ENCODE data around the gene ASTN2. TPM values are rescaled to one million over a fixed set of nuclear protein-coding genes. Genes with fewer than 3 reads are reported as not detected.

The ASTN2 gene
- polyA plus RNA-seq, 1 experiment, result 6.6 TPM

GRCh38 chr9:117008461-117008860 is 406.4 kb downstream of the ASTN2 start:
- Histone ChIP-seq H3K27me3 (ENCODE audit: control insufficient read depth, insufficient read depth, low read length) (no peaks in the 10 kb centered on the region), H3K27ac (ENCODE audit: low read depth, low read length) (no peak overlapping the region), H3K9me3 (ENCODE audit: control insufficient read depth, insufficient read depth, low read length) (no peaks in the 10 kb centered on the region), H3K4me3 (ENCODE audit: low read depth, low read length) (no peak overlapping the region)
- POLR2A ChIA-PET, result no interaction called here
- DNase-seq (ENCODE audit: low read depth, low spot score), result no peak
- CTCF ChIA-PET, result no interaction called here
- TF ChIP-seq CTCF (IDR thresholded peaks at IDR 0.05; ENCODE audit: low read depth, low read length), result no peak

GRCh38 chr9:117002686-117003085 is 412.2 kb downstream of the ASTN2 start:
- CTCF ChIA-PET, result no interaction called here
- Histone ChIP-seq H3K9me3 (ENCODE audit: control insufficient read depth, insufficient read depth, low read length) (no peaks in the 10 kb centered on the region), H3K4me3 (ENCODE audit: low read depth, low read length) (no peak overlapping the region), H3K27ac (ENCODE audit: low read depth, low read length) (no peak overlapping the region), H3K27me3 (ENCODE audit: control insufficient read depth, insufficient read depth, low read length) (no peaks in the 10 kb centered on the region)
- DNase-seq (ENCODE audit: low read depth, low spot score), result no peak
- no peak for TF ChIP-seq CTCF (IDR thresholded peaks at IDR 0.05; ENCODE audit: low read depth, low read length)
- POLR2A ChIA-PET, result no interaction called here

GRCh38 chr9:117000834-117001233 is 414.0 kb downstream of the ASTN2 start:
- POLR2A ChIA-PET, result no interaction called here
- CTCF ChIA-PET, result interaction anchor here (1.2 kb wide), 1 partner anchor 9 kb away, joined by 3 read pairs; no protein-coding TSS in a partner anchor
- Histone ChIP-seq H3K27ac (ENCODE audit: low read depth, low read length) (no peak overlapping the region), H3K27me3 (ENCODE audit: control insufficient read depth, insufficient read depth, low read length) (no peaks in the 10 kb centered on the region), H3K9me3 (ENCODE audit: control insufficient read depth, insufficient read depth, low read length) (no peaks in the 10 kb centered on the region), H3K4me3 (ENCODE audit: low read depth, low read length) (no peak overlapping the region)
- DNase-seq (ENCODE audit: low read depth, low spot score), result no peak
- TF ChIP-seq CTCF (IDR thresholded peaks at IDR 0.05; ENCODE audit: low read depth, low read length), result no peak

GRCh38 chr9:117000196-117000723 is 414.6 kb downstream of the ASTN2 start:
- Histone ChIP-seq H3K27me3 (ENCODE audit: control insufficient read depth, insufficient read depth, low read length) (no peaks in the 10 kb centered on the region), H3K4me3 (ENCODE audit: low read depth, low read length) (no peak overlapping the region), H3K27ac (ENCODE audit: low read depth, low read length) (no peak overlapping the region), H3K9me3 (ENCODE audit: control insufficient read depth, insufficient read depth, low read length) (no peaks in the 10 kb centered on the region)
- CTCF ChIA-PET, result interaction anchor here (1.2 kb wide), 1 partner anchor 10 kb away, joined by 3 read pairs; no protein-coding TSS in a partner anchor
- no peak for DNase-seq (ENCODE audit: low read depth, low spot score)
- POLR2A ChIA-PET, result no interaction called here
- TF ChIP-seq CTCF (IDR thresholded peaks at IDR 0.05; ENCODE audit: low read depth, low read length), result no peak

- ChIA-PET POLR2A (no interaction called here), CTCF (no interaction called here)
- H3K4me3 ChIP-seq (ENCODE audit: low read depth, low read length), result no peak overlapping the region
- no peaks in the 10 kb centered on the region for H3K27me3 ChIP-seq (ENCODE audit: control insufficient read depth, insufficient read depth, low read length)
- no peak for TF ChIP-seq CTCF (IDR thresholded peaks at IDR 0.05; ENCODE audit: low read depth, low read length)
- H3K27ac ChIP-seq (ENCODE audit: low read depth, low read length), result no peak overlapping the region
- no peak for DNase-seq (ENCODE audit: low read depth, low spot score)
- no peaks in the 10 kb centered on the region for H3K9me3 ChIP-seq (ENCODE audit: control insufficient read depth, insufficient read depth, low read length)
Measured at GRCh38 chr9:116998305-116998704, 416.6 kb downstream of the ASTN2 start.

All from AG04450 (cell line).